ENCODE measurements around the gene COL8A2.
A peak's percentile ranks its signal among the peaks of the same experiment; 100 is the strongest.

The COL8A2 gene

DNA sequence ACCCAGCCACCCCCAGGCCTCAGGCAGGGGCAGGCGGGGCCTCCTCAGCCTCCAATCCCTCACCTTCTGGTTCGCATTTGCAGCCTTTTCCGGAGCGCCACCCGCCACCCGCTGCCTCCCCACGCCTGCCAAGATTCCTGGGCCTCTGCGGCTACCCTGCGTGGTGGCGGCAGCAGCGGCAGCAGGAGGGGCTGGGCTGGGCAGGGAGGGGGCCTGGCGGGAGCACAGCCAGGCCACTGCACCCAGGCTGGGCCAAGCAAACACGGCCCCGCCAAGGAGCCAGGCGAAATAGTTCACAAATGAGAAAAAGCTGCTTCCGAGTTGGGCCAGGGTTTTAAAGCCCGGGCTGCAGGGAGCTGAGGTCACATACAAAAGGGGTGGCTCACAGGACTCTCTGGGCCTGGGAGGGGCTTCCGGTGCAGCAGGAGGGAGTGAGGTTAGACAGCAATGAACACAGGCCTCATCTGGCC, 9.8 kb downstream of the COL8A2 start:
- peak; percentile 73 for DNase-seq (ENCODE audit: low read depth)
- TF ChIP-seq, protein P1, sequence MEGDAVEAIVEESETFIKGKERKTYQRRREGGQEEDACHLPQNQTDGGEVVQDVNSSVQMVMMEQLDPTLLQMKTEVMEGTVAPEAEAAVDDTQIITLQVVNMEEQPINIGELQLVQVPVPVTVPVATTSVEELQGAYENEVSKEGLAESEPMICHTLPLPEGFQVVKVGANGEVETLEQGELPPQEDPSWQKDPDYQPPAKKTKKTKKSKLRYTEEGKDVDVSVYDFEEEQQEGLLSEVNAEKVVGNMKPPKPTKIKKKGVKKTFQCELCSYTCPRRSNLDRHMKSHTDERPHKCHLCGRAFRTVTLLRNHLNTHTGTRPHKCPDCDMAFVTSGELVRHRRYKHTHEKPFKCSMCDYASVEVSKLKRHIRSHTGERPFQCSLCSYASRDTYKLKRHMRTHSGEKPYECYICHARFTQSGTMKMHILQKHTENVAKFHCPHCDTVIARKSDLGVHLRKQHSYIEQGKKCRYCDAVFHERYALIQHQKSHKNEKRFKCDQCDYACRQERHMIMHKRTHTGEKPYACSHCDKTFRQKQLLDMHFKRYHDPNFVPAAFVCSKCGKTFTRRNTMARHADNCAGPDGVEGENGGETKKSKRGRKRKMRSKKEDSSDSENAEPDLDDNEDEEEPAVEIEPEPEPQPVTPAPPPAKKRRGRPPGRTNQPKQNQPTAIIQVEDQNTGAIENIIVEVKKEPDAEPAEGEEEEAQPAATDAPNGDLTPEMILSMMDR (IDR thresholded peaks at IDR 0.05; ENCODE audit: control insufficient read depth, insufficient read depth, low read depth, low read length, missing control alignments): no peak
- H3K4me3 ChIP-seq (ENCODE audit: control insufficient read depth, low read depth, low read length): no peak overlapping the region

DNA sequence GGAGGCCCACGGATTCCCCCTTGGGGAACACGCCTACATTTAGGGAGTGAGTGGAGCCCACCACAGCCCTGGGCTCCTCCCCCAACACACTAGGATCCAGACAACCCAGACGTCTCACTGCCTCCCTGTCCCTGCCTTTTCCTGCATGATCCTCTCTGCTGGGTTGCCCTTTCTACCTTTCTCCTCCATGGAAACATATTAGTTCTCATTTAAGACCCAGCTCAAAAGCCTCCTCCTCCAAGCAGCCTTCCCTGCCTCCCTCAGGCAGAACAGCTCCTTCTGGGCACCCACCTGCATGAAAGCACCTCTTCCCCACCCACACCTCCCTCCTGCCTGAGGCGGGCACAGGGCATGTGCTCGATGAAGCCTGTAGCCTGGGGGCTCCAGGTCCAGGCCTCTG, 10.7 kb downstream of the COL8A2 start:
- TF ChIP-seq, protein P1 (IDR thresholded peaks at IDR 0.05; ENCODE audit: control insufficient read depth, insufficient read depth, low read depth, low read length, missing control alignments): no peak
- no peak for DNase-seq (ENCODE audit: low read depth)
- no peak overlapping the region for H3K4me3 ChIP-seq (ENCODE audit: control insufficient read depth, low read depth, low read length)

DNA sequence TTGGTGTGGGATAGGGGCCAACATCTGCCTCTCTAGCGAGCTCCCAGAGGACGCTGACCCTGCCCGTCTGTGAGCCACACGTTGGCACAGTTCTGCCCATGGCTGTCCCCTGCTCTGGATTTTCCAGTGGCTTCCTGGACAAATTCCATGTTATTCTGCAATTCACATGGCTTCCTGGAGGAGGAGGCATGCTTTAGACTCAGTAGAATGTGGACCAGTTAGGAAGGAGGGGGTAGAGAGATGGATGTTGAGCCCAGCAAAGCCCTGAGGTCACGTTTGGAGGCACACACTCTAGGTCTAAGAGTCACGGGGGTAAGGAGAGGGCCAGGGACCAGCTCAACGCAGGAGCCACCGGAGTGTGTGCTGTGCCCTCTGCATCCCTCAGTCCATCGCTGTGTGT, 12.2 kb downstream of the COL8A2 start:
- TF ChIP-seq, protein P1 (IDR thresholded peaks at IDR 0.05; ENCODE audit: control insufficient read depth, insufficient read depth, low read depth, low read length, missing control alignments): no peak
- no peak for DNase-seq (ENCODE audit: low read depth)
- no peak overlapping the region for H3K4me3 ChIP-seq (ENCODE audit: control insufficient read depth, low read depth, low read length)

DNA sequence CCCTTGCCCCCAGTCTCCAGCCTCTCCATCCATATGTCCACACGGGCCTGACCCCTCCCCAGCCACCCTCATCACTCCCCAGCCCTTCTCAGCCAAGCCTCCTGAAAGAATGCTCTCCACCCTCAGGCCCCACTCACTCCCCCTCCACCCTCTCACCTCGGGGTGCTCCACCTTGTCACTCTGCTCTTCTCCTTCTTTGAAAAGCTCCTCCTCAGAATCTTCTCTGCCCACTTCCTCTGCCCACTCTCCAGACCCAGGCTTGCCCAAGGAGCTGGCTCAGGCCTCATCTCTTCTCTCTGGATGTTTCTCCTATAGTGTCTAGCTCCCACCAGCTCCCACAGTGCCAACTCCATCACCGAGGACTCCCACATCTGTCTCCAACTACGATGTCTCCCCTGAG, 13.9 kb downstream of the COL8A2 start:
- TF ChIP-seq, protein P1 (IDR thresholded peaks at IDR 0.05; ENCODE audit: control insufficient read depth, insufficient read depth, low read depth, low read length, missing control alignments): no peak
- no peak for DNase-seq (ENCODE audit: low read depth)
- no peak overlapping the region for H3K4me3 ChIP-seq (ENCODE audit: control insufficient read depth, low read depth, low read length)

DNA sequence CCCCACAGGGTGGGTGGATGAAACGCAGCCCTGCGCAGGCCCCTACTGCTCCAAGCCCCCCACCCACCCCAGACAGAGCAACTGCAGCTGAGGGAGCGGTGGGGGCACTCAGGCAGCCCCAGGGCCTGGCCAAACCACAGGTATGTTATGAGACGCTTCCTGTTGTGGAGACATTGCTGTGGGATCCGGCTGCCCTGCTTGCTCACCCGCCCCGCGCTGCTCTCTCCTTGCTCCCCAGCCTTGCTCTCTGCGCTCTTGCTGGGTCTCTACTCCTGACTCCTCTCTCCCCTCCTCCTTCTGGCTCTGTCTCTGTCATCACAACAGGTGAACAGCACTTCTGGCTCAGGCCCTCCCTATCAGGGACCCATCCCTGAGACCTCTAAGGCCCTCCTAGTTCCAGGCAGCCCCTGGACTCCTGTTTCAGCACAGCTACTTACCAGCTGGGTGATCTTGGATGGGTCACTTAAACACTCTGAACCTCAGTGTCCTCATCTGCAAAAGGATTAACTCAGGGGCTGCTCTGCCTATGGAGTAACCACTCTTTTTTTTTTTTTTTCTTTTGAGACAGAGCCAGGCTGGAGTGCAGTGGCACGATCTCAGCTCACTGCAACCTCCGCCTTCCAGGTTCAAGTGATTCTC, 15.9 kb downstream of the COL8A2 start:
- peak; percentile 69 for DNase-seq (ENCODE audit: low read depth)
- no peak overlapping the region for H3K4me3 ChIP-seq (ENCODE audit: control insufficient read depth, low read depth, low read length)
- TF ChIP-seq, protein P1 (IDR thresholded peaks at IDR 0.05; ENCODE audit: control insufficient read depth, insufficient read depth, low read depth, low read length, missing control alignments): no peak

DNA sequence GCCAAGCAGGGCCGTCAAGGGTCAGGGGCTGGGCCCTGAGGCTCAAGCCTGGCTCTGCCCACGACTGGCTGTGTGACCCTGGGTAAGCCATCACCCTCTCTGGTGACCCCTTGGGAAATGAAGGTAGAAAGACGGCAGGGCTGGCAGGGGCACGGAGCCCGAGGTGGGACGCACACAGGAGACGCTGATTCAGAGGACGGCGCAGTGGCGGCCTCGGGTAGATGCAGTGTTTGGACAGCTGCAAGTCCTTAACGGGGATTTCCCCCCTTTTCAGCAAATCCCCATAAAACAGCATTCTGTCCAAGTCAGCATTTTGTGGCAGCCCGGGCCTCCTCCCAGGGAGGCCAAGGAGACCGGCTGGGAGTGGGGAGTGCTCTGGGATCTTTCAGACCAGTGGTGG, 16.7 kb downstream of the COL8A2 start:
- DNase-seq (ENCODE audit: low read depth): peak; percentile 80

More for the DNA sequence above, 16.7 kb downstream of the COL8A2 start:
- TF ChIP-seq, protein P1 (IDR thresholded peaks at IDR 0.05; ENCODE audit: control insufficient read depth, insufficient read depth, low read depth, low read length, missing control alignments): no peak
- no peak overlapping the region for H3K4me3 ChIP-seq (ENCODE audit: control insufficient read depth, low read depth, low read length)

Measured in AG09309 (cell line).